GM21529 (cell line): ENCODE data around the gene DGCR8.

ENCODE experiments used
- ATAC-seq: cut with Tn5 transposase; IDR thresholded peaks from one replicate; pipeline ENCODE4 v1.9.1; 2021; ENCODE audit not compliant: unreplicated experiment

DGCR8 gene

GRCh38 chr22:20123366-20124082 is 43.5 kb downstream of the DGCR8 start:
- ATAC-seq: no peak

- ATAC-seq: no peak
Measured at GRCh38 chr22:20124083-20124787, 44.2 kb downstream of the DGCR8 start.

GRCh38 chr22:20125201-20126174 is 45.4 kb downstream of the DGCR8 start:
- ATAC-seq: no peak

GRCh38 chr22:20126284-20127029 is 46.4 kb downstream of the DGCR8 start:
- no peak for ATAC-seq

- no peak for ATAC-seq
Measured at GRCh38 chr22:20127318-20127868, 47.4 kb downstream of the DGCR8 start.

GRCh38 chr22:20127869-20128618 is 48.0 kb downstream of the DGCR8 start:
- no peak for ATAC-seq

GRCh38 chr22:20128619-20128901 is 48.5 kb downstream of the DGCR8 start:
- ATAC-seq: no peak

GRCh38 chr22:20128902-20129746 is 49.1 kb downstream of the DGCR8 start:
- no peak for ATAC-seq

- ATAC-seq: no peak
Measured at GRCh38 chr22:20129747-20130014, 49.6 kb downstream of the DGCR8 start.

GRCh38 chr22:20130319-20130718 is 50.3 kb downstream of the DGCR8 start:
- no peak for ATAC-seq

GRCh38 chr22:20130731-20131596 is 50.9 kb downstream of the DGCR8 start:
- peak; percentile 54 for ATAC-seq

- ATAC-seq: peak; percentile 49
Measured at GRCh38 chr22:20131597-20131858, 51.5 kb downstream of the DGCR8 start, which contains the start of gene ZDHHC8. TSS of gene ZDHHC8 (plus strand) at chr22:20131804. CDS start at chr22:20131948, 144 bp downstream.

- ATAC-seq: no peak
Measured at GRCh38 chr22:20131859-20132685, 52.0 kb downstream of the DGCR8 start.

GRCh38 chr22:20132686-20133246 is 52.7 kb downstream of the DGCR8 start:
- no peak for ATAC-seq

- ATAC-seq: no peak
Measured at GRCh38 chr22:20133930-20134549, 54.0 kb downstream of the DGCR8 start.

GRCh38 chr22:20135265-20135664 is 55.2 kb downstream of the DGCR8 start:
- ATAC-seq: no peak
